Activated B cell treated with CpG ODN at 0.5 μM for 24 hours (primary cell): ENCODE data around the gene ENDOD1. TPM values are rescaled to one million over a fixed set of nuclear protein-coding genes. Genes with fewer than 3 reads are reported as not detected.

Source experiments
- ATAC-seq: fragments of 200-7000 bp; cut with Tn5 transposase; one replicate; pipeline ENCODE4 v1.10.0; 2021; ENCODE audit warnings: low read depth, mild to moderate bottlenecking, moderate library complexity
- CTCF ChIA-PET: fragments of 350-600 bp; sonication (Branson Sonifier 250); formaldehyde crosslinking; loops from one replicate; lab custom pipeline; 2021; ENCODE audit warnings: antibody characterized with exemption; lab: Charles Lee
- POLR2A ChIA-PET: fragments of 350-600 bp; sonication (Branson Sonifier 250); formaldehyde crosslinking; loops from one replicate; lab custom pipeline; 2021; ENCODE audit warnings: antibody characterized with exemption; lab: Charles Lee
- DNase-seq: peaks from one replicate; pipeline ENCODE4 v3.0.0; 2022
- H3K27ac Mint-ChIP-seq: one replicate; pipeline ENCODE4 v1.8.0; 2020; ENCODE audit warnings: mixed read lengths
- H3K27me3 Mint-ChIP-seq: one replicate; pipeline ENCODE4 v1.8.0; 2021; ENCODE audit warnings: mixed read lengths
- H3K36me3 Mint-ChIP-seq: one replicate; pipeline ENCODE4 v1.8.0; 2021; ENCODE audit warnings: low read depth, mixed read lengths
- H3K4me1 Mint-ChIP-seq: one replicate; pipeline ENCODE4 v1.8.0; 2021; ENCODE audit warnings: mixed read lengths
- H3K4me3 Mint-ChIP-seq: one replicate; pipeline ENCODE4 v1.8.0; 2020; ENCODE audit warnings: mild to moderate bottlenecking, mixed read lengths
- H3K9me3 Mint-ChIP-seq: one replicate; pipeline ENCODE4 v1.8.0; 2020; ENCODE audit warnings: mixed read lengths
- intact Hi-C: fragments of 100-400 bp; cut with micrococcal nuclease; formaldehyde crosslinking; loops from one replicate; pipeline ENCODE4 v1.15.1; 2024
- total RNA-seq: library from RNA; stranded (reverse); gene quantifications from 2 replicates; pipeline ENCODE4 v1.2.3, GENCODE V29; 2022
- TF ChIP-seq, protein P1 (sequence below): fragments of 200-600 bp; IDR thresholded peaks from one replicate; pipeline ENCODE4 v1.8.0; 2022; ENCODE audit warnings: antibody characterized with exemption, mild to moderate bottlenecking

Gene ENDOD1
- total RNA-seq, 1 donor from 2014 or later, result 9.8 TPM

DNA sequence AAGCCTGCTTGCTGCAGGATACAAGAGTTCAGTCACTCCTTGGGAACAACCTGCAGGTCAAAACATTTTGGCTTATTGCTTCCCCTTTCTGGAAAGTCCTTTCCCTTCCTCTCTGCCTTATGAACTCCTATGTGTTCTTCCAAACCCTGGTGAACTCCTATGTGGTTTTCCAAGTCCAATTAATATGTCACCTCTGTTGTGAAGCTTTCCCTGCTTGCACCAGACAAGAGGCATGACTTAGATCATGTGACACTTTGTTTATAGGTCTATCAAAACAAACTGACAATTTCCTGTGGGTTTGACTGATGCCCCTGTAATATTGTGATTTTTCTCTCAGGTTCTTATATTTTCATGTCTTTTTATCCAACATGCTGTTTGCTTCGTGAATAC lies 64.2 kb downstream of the ENDOD1 start:
- Mint-ChIP-seq H3K4me1 (peaks cover 38% of the 10 kb centered on the region), H3K27ac (peak overlapping the region; percentile 93), H3K36me3 (peaks cover 3% of the 10 kb centered on the region), H3K27me3 (no peaks in the 10 kb centered on the region), H3K9me3 (no peaks in the 10 kb centered on the region), H3K4me3 (peak overlapping the region; percentile 89)
- TF ChIP-seq, protein P1, sequence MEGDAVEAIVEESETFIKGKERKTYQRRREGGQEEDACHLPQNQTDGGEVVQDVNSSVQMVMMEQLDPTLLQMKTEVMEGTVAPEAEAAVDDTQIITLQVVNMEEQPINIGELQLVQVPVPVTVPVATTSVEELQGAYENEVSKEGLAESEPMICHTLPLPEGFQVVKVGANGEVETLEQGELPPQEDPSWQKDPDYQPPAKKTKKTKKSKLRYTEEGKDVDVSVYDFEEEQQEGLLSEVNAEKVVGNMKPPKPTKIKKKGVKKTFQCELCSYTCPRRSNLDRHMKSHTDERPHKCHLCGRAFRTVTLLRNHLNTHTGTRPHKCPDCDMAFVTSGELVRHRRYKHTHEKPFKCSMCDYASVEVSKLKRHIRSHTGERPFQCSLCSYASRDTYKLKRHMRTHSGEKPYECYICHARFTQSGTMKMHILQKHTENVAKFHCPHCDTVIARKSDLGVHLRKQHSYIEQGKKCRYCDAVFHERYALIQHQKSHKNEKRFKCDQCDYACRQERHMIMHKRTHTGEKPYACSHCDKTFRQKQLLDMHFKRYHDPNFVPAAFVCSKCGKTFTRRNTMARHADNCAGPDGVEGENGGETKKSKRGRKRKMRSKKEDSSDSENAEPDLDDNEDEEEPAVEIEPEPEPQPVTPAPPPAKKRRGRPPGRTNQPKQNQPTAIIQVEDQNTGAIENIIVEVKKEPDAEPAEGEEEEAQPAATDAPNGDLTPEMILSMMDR, result no peak
- no peak for DNase-seq
- no peak for ATAC-seq
- CTCF ChIA-PET, result interaction anchor here (0.7 to 12.9 kb wide), 19 partner anchors 13 to 682 kb away, joined by 3 to 305 read pairs (median 4); partner anchors contain the start of genes FAM76B and SRSF8
- POLR2A ChIA-PET, result interaction anchor here (0.7 to 8.5 kb wide), 14 partner anchors 64 to 1190 kb away, joined by 3 to 83 read pairs (median 8); partner anchors contain the start of genes CEP57, ENDOD1, FAM76B and SESN3
- intact Hi-C loops, result loop anchor here (5.0 to 10.0 kb wide), 5 partner anchors 143 to 1101 kb away; partner anchors contain the start of gene MTMR2

DNA sequence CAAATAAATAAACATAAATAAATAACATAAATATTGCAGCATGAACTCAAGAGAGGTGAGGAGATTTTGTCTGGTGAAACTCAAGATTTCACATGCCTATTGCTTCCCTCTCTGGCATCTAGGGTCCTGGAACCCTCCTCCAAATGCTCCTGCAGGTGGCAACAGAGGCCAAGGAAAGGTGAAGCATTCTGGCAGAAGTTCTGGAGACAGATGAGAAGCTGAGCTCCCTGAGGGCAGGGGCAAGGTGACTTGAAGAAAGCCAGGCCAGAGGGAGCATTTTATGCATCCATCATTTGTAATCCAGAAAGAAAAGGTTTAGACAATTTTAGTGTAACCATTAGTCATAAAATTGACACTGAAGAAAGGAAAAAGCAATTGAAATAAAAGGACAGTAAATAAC lies 64.9 kb downstream of the ENDOD1 start:
- intact Hi-C loops, result loop anchor here (5.0 to 10.0 kb wide), 5 partner anchors 143 to 1100 kb away; partner anchors contain the start of gene MTMR2
- DNase-seq, result peak; percentile 28
- ChIA-PET CTCF (interaction anchor here (0.7 to 12.9 kb wide), 22 partner anchors 10 to 681 kb away, joined by 3 to 305 read pairs (median 4); partner anchors contain the start of genes SESN3 and SRSF8), POLR2A (interaction anchor here (0.8 to 8.5 kb wide), 12 partner anchors 64 to 635 kb away, joined by 3 to 83 read pairs (median 8); partner anchors contain the start of genes CEP57, ENDOD1, FAM76B and SESN3)
- Mint-ChIP-seq H3K27me3 (no peaks in the 10 kb centered on the region), H3K36me3 (peaks cover 3% of the 10 kb centered on the region), H3K27ac (peak overlapping the region; percentile 93), H3K9me3 (no peaks in the 10 kb centered on the region), H3K4me3 (no peak overlapping the region), H3K4me1 (peaks cover 38% of the 10 kb centered on the region)
- TF ChIP-seq, protein P1, result no peak
- ATAC-seq, result no peak

DNA sequence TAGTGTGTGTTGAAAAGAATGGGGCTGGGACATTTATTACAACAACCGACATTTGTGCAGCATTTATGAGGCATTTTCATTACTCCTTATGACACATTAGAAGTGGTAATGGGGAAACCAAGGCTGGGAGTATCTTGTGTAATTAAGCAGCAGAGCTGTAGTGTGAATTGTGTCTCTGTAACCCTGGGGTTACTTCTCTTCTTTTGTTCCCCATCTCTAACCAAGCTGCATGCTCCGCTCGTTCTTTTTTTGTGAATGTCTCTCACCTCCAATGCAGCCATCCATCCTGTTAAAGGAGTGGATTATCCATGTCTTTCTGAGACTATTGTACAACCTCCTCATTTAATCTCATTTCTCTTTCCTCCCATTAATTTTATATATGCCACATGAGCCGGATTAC lies 65.7 kb downstream of the ENDOD1 start:
- CTCF ChIA-PET, result interaction anchor here (0.8 to 12.9 kb wide), 15 partner anchors 10 to 680 kb away, joined by 3 to 305 read pairs (median 5); partner anchors contain the start of genes SESN3 and SRSF8
- H3K9me3 Mint-ChIP-seq, result no peaks in the 10 kb centered on the region
- peaks cover 3% of the 10 kb centered on the region for H3K36me3 Mint-ChIP-seq
- TF ChIP-seq, protein P1, result no peak
- H3K27ac Mint-ChIP-seq, result no peak overlapping the region
- POLR2A ChIA-PET, result interaction anchor here (0.6 to 6.7 kb wide), 8 partner anchors 9 to 634 kb away, joined by 3 to 83 read pairs (median 8); partner anchors contain the start of genes CEP57, FAM76B and SESN3
- no peak for DNase-seq
- no peak overlapping the region for H3K4me3 Mint-ChIP-seq
- ATAC-seq, result no peak
- peaks cover 34% of the 10 kb centered on the region for H3K4me1 Mint-ChIP-seq
- H3K27me3 Mint-ChIP-seq, result no peaks in the 10 kb centered on the region
- intact Hi-C loops, result loop anchor here (10.0 kb wide), 1 partner anchor 1099 kb away; no protein-coding TSS in a partner anchor

DNA sequence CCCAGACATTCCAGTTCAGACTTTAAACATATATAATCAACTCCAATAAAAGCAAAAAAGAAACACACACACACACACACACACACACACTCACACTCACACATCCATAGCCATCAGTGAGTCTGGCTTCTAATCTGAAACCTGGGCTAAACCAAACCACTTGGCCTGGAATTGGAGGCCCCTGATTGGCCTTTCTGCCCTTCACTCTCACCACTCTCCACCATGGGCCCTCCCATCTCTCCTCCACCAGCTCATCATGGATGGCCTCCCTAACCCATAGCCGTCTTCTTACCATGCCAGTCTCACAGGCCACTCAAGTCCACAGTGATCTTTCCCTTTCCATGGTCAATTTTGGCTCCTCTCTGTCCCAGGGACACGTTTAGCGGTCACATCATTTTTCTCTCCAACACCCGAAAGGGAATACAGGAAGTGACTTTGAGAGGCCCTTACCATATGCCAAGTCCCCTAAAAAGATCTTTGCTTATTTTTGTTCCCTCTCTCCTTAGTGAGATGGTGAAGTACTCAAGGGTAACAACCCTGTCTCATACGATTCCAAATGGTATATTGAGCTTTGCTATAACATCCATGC lies 66.6 kb downstream of the ENDOD1 start:
- no peaks in the 10 kb centered on the region for H3K27me3 Mint-ChIP-seq
- DNase-seq (no peak), ATAC-seq (no peak)
- peaks cover 32% of the 10 kb centered on the region for H3K4me1 Mint-ChIP-seq
- POLR2A ChIA-PET, result interaction anchor here (0.6 to 6.7 kb wide), 2 partner anchors 75 to 331 kb away, joined by 7 to 83 read pairs; partner anchors contain the start of gene SESN3
- H3K4me3 Mint-ChIP-seq, result no peak overlapping the region
- TF ChIP-seq, protein P1, result no peak
- peaks cover 2% of the 10 kb centered on the region for H3K36me3 Mint-ChIP-seq
- no peaks in the 10 kb centered on the region for H3K9me3 Mint-ChIP-seq
- H3K27ac Mint-ChIP-seq, result no peak overlapping the region
- CTCF ChIA-PET, result interaction anchor here (8.4 to 12.9 kb wide), 2 partner anchors 550 to 609 kb away, joined by 167 to 305 read pairs; no protein-coding TSS in a partner anchor
- intact Hi-C loops, result loop anchor here (10.0 kb wide), 1 partner anchor 1099 kb away; no protein-coding TSS in a partner anchor
